AG10803 (cell line): ENCODE measurements around the gene SLC34A2.

Experiments
- DNase-seq: peaks from one replicate; pipeline ENCODE4 v3.0.0; 2010; ENCODE audit warnings: low read depth
- H3K4me3 ChIP-seq: 2 replicates; pipeline ENCODE4 v1.5.1; 2011; ENCODE audit warnings: mild to moderate bottlenecking, low read length, control low read depth
- CTCF ChIP-seq: conservative IDR thresholded peaks from 2 replicates; pipeline ENCODE4 v1.5.1; 2011; ENCODE audit warnings: mild to moderate bottlenecking, low read length, control low read depth, inconsistent platforms

Gene SLC34A2

GRCh38 chr4:25676221-25676620 lies 20.6 kb downstream of the SLC34A2 start:
- TF ChIP-seq CTCF: no peak
- no peak for DNase-seq
- H3K4me3 ChIP-seq: no peak overlapping the region

GRCh38 chr4:25677157-25677556 lies 21.5 kb downstream of the SLC34A2 start:
- H3K4me3 ChIP-seq: no peak overlapping the region
- DNase-seq: no peak
- no peak for TF ChIP-seq CTCF

- TF ChIP-seq CTCF: no peak
- DNase-seq: no peak
These were observed 22.3 kb downstream of the SLC34A2 start for GRCh38 chr4:25677943-25678342.

GRCh38 chr4:25687773-25688172 lies 32.1 kb downstream of the SLC34A2 start:
- no peak for TF ChIP-seq CTCF
- no peak overlapping the region for H3K4me3 ChIP-seq
- no peak for DNase-seq

More at GRCh38 chr4:25677943-25678342, 22.3 kb downstream of the SLC34A2 start:
- H3K4me3 ChIP-seq: no peak overlapping the region

- TF ChIP-seq CTCF: no peak
- no peak for DNase-seq
- no peak overlapping the region for H3K4me3 ChIP-seq
These were observed 38.8 kb downstream of the SLC34A2 start for GRCh38 chr4:25694466-25694865.

GRCh38 chr4:25696409-25696808 lies 40.8 kb downstream of the SLC34A2 start:
- no peak for TF ChIP-seq CTCF
- DNase-seq: no peak
- no peak overlapping the region for H3K4me3 ChIP-seq

GRCh38 chr4:25697516-25697915 lies 41.9 kb downstream of the SLC34A2 start:
- no peak for TF ChIP-seq CTCF
- no peak overlapping the region for H3K4me3 ChIP-seq
- DNase-seq: no peak
